ENCODE results near the gene CSMD2. TPM values are rescaled to one million over a fixed set of nuclear protein-coding genes. Genes with fewer than 3 reads are reported as not detected.
A peak's percentile ranks its signal among the peaks of the same experiment; 100 is the strongest.

CSMD2 gene
- polyA plus RNA-seq, 1 experiment: 2.3 TPM

DNA sequence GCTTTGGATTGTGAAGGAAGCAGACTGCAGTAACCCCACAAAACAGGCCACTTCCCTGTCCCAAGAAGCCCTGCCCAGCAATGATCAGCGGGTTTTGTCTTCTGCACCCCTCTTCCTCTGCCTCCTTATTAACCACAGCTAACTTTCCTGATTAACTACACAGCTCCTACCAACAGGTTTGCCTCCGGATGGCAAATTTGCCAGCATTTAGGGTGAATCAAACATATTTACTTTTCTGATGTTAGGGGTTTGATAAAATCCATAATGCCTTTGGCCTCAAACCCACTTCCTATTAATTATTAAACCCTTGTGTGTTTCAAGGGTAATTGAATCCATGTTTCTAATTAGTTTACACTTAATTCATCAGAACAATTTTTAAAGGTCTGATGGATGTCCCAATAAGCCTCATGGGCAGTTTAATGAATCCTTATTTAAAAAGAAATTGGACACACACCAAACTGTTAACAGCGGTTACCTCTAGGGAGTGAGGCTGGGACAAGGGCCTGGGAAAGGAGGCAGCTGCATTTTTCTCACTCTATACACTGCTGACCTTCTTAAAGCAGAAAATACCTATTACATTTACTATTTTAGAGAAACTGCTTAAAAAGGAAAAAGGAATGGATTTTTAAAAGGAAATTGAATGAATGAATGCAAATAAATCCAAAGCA lies 91.9 kb downstream of the CSMD2 start:
- no peak overlapping the region for H3K27ac ChIP-seq (ENCODE audit: low read depth, low read length)
- CTCF ChIA-PET: no interaction called here
- H3K27me3 ChIP-seq (ENCODE audit: control insufficient read depth, insufficient read depth, low read length): no peaks in the 10 kb centered on the region
- no peaks in the 10 kb centered on the region for H3K9me3 ChIP-seq (ENCODE audit: control insufficient read depth, insufficient read depth, low read length)
- TF ChIP-seq, protein P1, sequence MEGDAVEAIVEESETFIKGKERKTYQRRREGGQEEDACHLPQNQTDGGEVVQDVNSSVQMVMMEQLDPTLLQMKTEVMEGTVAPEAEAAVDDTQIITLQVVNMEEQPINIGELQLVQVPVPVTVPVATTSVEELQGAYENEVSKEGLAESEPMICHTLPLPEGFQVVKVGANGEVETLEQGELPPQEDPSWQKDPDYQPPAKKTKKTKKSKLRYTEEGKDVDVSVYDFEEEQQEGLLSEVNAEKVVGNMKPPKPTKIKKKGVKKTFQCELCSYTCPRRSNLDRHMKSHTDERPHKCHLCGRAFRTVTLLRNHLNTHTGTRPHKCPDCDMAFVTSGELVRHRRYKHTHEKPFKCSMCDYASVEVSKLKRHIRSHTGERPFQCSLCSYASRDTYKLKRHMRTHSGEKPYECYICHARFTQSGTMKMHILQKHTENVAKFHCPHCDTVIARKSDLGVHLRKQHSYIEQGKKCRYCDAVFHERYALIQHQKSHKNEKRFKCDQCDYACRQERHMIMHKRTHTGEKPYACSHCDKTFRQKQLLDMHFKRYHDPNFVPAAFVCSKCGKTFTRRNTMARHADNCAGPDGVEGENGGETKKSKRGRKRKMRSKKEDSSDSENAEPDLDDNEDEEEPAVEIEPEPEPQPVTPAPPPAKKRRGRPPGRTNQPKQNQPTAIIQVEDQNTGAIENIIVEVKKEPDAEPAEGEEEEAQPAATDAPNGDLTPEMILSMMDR (IDR thresholded peaks at IDR 0.05; ENCODE audit: low read depth, low read length): no peak
- H3K4me3 ChIP-seq (ENCODE audit: low read depth, low read length): no peak overlapping the region
- no peak for DNase-seq (ENCODE audit: low read depth, low spot score)
- POLR2A ChIA-PET: no interaction called here

GRCh38 chr1:34070201-34070836 lies 94.7 kb downstream of the CSMD2 start:
- no peaks in the 10 kb centered on the region for H3K9me3 ChIP-seq (ENCODE audit: control insufficient read depth, insufficient read depth, low read length)
- H3K27ac ChIP-seq (ENCODE audit: low read depth, low read length): no peak overlapping the region
- POLR2A ChIA-PET: no interaction called here
- DNase-seq (ENCODE audit: low read depth, low spot score): no peak
- TF ChIP-seq, protein P1 (IDR thresholded peaks at IDR 0.05; ENCODE audit: low read depth, low read length): no peak
- CTCF ChIA-PET: interaction anchor here (1.5 kb wide), 1 partner anchor 44 kb away, joined by 4 read pairs; no protein-coding TSS in a partner anchor
- no peaks in the 10 kb centered on the region for H3K27me3 ChIP-seq (ENCODE audit: control insufficient read depth, insufficient read depth, low read length)
- H3K4me3 ChIP-seq (ENCODE audit: low read depth, low read length): no peak overlapping the region

DNA sequence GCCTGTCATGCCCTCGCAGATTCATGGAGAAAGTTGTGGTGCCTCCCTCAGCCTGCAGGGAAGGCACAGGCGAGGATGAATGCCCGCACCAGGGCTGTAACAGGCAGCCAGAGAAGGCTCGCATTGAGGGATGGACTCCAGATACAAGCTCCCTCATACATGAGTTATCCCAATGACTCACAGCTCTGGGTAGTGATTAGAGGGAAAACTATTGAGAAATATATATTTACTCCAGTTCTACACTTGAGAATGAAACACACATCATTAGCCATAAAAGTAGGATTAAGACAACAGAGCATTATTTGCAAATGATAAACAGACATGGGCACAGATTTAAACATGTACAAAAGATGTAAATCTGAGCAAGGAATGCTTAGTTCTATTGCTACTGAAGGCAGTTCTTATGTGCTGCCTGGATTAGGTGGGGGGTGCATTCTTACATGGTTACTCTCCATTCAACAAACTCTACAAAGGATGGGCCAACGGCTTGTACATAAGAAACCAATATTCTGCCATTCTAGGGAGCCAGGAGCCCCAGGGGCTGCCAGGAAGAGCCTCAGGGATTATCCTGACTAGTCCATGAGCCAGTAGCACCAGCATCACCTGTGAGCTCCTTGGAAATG lies 97.9 kb downstream of the CSMD2 start:
- CTCF ChIA-PET: no interaction called here
- no peak overlapping the region for H3K27ac ChIP-seq (ENCODE audit: low read depth, low read length)
- peak; percentile 46 for DNase-seq (ENCODE audit: low read depth, low spot score)
- peaks cover 5% of the 10 kb centered on the region for H3K9me3 ChIP-seq (ENCODE audit: control insufficient read depth, insufficient read depth, low read length)
- H3K27me3 ChIP-seq (ENCODE audit: control insufficient read depth, insufficient read depth, low read length): no peaks in the 10 kb centered on the region
- POLR2A ChIA-PET: interaction anchor here (0.6 kb wide), 1 partner anchor 595 kb away, joined by 3 read pairs; the partner anchor contains the start of gene ZSCAN20
- H3K4me3 ChIP-seq (ENCODE audit: low read depth, low read length): no peak overlapping the region
- TF ChIP-seq, protein P1 (IDR thresholded peaks at IDR 0.05; ENCODE audit: low read depth, low read length): no peak

- TF ChIP-seq, protein P1 (IDR thresholded peaks at IDR 0.05; ENCODE audit: low read depth, low read length): no peak
- Histone ChIP-seq H3K9me3 (ENCODE audit: control insufficient read depth, insufficient read depth, low read length) (peaks cover 5% of the 10 kb centered on the region), H3K4me3 (ENCODE audit: low read depth, low read length) (no peak overlapping the region), H3K27ac (ENCODE audit: low read depth, low read length) (no peak overlapping the region), H3K27me3 (ENCODE audit: control insufficient read depth, insufficient read depth, low read length) (no peaks in the 10 kb centered on the region)
- ChIA-PET POLR2A (no interaction called here), CTCF (no interaction called here)
- DNase-seq (ENCODE audit: low read depth, low spot score): no peak
Observed at GRCh38 chr1:34066166-34066565, 98.9 kb downstream of the CSMD2 start.

DNA sequence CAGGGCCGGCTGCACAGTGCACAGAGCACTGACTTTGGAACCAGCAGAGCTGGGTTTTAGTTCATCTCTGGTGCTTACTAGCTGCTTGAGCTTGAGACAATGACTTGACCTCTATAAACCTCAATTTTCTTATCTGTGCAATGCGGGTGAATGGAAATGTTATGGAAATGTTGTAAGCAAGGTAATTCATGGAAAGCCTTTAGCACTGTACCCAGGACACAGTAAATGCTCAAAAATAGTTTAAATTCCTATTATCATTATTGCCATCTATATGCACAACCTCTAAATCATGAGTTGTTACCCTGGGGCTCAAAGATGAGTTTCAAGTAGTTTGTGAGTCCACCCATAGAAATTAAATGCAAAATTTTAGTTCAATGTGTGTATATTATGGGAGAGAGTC lies 99.5 kb downstream of the CSMD2 start:
- POLR2A ChIA-PET: no interaction called here
- H3K4me3 ChIP-seq (ENCODE audit: low read depth, low read length): no peak overlapping the region
- no peak overlapping the region for H3K27ac ChIP-seq (ENCODE audit: low read depth, low read length)
- H3K27me3 ChIP-seq (ENCODE audit: control insufficient read depth, insufficient read depth, low read length): no peaks in the 10 kb centered on the region
- CTCF ChIA-PET: interaction anchor here (0.6 kb wide), 1 partner anchor 13 kb away, joined by 3 read pairs; no protein-coding TSS in a partner anchor
- TF ChIP-seq, protein P1 (IDR thresholded peaks at IDR 0.05; ENCODE audit: low read depth, low read length): no peak
- peaks cover 5% of the 10 kb centered on the region for H3K9me3 ChIP-seq (ENCODE audit: control insufficient read depth, insufficient read depth, low read length)
- DNase-seq (ENCODE audit: low read depth, low spot score): no peak
